Right atrium auricular region (tissue), 2 donors: Measurements from ENCODE around the gene MINK1. TPM values are rescaled to one million over a fixed set of nuclear protein-coding genes. Genes with fewer than 3 reads are reported as not detected.

Experiments
- DNase-seq: peaks from one replicate; pipeline ENCODE4 v3.0.0-alpha.2; 2019; ENCODE audit warnings: low spot score
- H3K27ac ChIP-seq, 2 donors: fragments of 200-600 bp; sonication (generic); 1 replicate in 1 of 2; 2 replicates in 1 of 2; pipeline ENCODE4 v1.5.1; 2016 to 2019
- H3K27me3 ChIP-seq, 2 donors: fragments of 200-600 bp; sonication (generic); one replicate each; pipeline versions ENCODE4 v1.5.1 to v1.6.0; 2017 to 2019
- H3K36me3 ChIP-seq: fragments of 200-600 bp; sonication (generic); one replicate; pipeline ENCODE4 v1.5.1; 2016
- H3K4me1 ChIP-seq, 2 donors: fragments of 200-600 bp; sonication (generic); one replicate each; pipeline versions ENCODE4 v1.5.1 to v1.6.0; 2017 to 2019
- H3K4me3 ChIP-seq, 2 donors: fragments of 200-600 bp; sonication (generic); 1 replicate in 1 of 2; 2 replicates in 1 of 2; pipeline ENCODE4 v1.5.1; 2017 to 2019; ENCODE audit warnings: mild to moderate bottlenecking in 1 of 2, moderate library complexity in 1 of 2
- H3K9me3 ChIP-seq, 2 donors: fragments of 200-600 bp; sonication (generic); one replicate each; pipeline ENCODE4 v1.5.1; 2019
- total RNA-seq, 2 donors: library from RNA; depleted of rRNA; stranded (reverse); fragments of >200 nt; gene quantifications; one replicate each; pipeline ENCODE4 v1.1.0, GENCODE V29; 2016
- TF ChIP-seq, protein P1 (sequence below), 2 donors: fragments of 200-600 bp; sonication (generic); IDR thresholded peaks; one replicate each; pipeline ENCODE4 v1.5.1; 2019; ENCODE audit warnings: antibody characterized with exemption in 2 of 2

MINK1 gene
- total RNA-seq, 2 donors from 2014 or later = 20.9 to 22.2 TPM

DNA sequence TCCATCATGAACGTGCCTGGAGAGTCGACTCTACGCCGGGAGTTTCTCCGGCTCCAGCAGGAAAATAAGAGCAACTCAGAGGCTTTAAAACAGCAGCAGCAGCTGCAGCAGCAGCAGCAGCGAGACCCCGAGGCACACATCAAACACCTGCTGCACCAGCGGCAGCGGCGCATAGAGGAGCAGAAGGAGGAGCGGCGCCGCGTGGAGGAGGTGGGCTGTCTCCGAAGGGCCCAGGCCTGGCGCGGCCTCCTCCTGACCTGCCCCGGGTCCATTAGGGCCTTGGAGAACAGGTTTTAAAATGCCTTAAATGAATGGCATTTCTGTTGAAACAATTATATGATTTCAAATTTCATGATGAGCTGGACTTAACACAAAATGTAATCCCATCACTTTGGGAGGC lies 54.4 kb downstream of the MINK1 start:
- no peak for DNase-seq
- peaks cover 74% of the 10 kb centered on the region for H3K36me3 ChIP-seq
- H3K4me3 ChIP-seq = no peak overlapping the region
- H3K9me3 ChIP-seq = no peaks in the 10 kb centered on the region
- H3K27me3 ChIP-seq = no peaks in the 10 kb centered on the region
- TF ChIP-seq, protein P1, sequence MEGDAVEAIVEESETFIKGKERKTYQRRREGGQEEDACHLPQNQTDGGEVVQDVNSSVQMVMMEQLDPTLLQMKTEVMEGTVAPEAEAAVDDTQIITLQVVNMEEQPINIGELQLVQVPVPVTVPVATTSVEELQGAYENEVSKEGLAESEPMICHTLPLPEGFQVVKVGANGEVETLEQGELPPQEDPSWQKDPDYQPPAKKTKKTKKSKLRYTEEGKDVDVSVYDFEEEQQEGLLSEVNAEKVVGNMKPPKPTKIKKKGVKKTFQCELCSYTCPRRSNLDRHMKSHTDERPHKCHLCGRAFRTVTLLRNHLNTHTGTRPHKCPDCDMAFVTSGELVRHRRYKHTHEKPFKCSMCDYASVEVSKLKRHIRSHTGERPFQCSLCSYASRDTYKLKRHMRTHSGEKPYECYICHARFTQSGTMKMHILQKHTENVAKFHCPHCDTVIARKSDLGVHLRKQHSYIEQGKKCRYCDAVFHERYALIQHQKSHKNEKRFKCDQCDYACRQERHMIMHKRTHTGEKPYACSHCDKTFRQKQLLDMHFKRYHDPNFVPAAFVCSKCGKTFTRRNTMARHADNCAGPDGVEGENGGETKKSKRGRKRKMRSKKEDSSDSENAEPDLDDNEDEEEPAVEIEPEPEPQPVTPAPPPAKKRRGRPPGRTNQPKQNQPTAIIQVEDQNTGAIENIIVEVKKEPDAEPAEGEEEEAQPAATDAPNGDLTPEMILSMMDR (IDR thresholded peaks at IDR 0.05) = no peak
- H3K27ac ChIP-seq = no peak overlapping the region
- H3K4me1 ChIP-seq = no peaks in the 10 kb centered on the region

DNA sequence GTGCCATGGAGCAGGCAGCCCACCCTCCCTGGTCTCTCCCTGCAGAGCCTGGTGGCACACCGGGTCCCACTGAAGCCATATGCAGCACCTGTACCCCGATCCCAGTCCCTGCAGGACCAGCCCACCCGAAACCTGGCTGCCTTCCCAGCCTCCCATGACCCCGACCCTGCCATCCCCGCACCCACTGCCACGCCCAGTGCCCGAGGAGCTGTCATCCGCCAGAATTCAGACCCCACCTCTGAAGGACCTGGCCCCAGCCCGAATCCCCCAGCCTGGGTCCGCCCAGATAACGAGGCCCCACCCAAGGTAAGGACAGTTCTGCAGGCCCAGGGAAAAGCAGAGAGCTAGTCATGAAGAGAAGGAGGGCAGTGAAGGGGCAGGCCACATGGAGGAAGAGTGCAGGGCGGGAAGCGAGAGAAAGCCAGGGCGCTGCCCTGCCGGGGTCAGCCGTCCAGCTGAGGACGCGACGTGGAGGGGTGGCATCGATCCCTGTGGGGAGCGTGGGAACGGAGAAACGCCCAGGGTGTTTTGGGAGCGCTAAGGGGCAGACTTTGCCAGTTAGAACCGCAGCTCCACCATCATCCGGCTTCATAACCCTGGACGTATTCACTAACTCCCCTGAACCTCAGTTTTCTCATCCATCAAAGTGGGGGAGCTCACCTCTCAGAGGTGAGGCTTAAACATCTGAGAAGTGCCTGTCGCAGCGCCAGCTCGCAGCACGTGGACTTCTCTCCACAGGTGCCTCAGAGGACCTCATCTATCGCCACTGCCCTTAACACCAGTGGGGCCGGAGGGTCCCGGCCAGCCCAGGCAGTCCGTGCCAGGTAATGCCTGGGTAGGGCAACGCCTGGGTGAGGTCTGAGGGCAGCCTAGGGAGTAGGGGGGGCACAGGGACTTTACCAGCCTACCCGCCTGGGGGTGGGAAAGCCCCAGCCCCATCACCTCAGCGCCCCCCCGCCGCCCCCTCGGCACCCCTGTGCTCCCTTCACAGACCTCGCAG lies 58.6 kb downstream of the MINK1 start:
- Histone ChIP-seq H3K4me1 (no peaks in the 10 kb centered on the region), H3K36me3 (peaks cover 84% of the 10 kb centered on the region), H3K4me3 (no peak overlapping the region), H3K27me3 (no peaks in the 10 kb centered on the region), H3K9me3 (no peaks in the 10 kb centered on the region), H3K27ac (no peak overlapping the region)
- DNase-seq = no peak
- TF ChIP-seq, protein P1 (IDR thresholded peaks at IDR 0.05) = no peak

DNA sequence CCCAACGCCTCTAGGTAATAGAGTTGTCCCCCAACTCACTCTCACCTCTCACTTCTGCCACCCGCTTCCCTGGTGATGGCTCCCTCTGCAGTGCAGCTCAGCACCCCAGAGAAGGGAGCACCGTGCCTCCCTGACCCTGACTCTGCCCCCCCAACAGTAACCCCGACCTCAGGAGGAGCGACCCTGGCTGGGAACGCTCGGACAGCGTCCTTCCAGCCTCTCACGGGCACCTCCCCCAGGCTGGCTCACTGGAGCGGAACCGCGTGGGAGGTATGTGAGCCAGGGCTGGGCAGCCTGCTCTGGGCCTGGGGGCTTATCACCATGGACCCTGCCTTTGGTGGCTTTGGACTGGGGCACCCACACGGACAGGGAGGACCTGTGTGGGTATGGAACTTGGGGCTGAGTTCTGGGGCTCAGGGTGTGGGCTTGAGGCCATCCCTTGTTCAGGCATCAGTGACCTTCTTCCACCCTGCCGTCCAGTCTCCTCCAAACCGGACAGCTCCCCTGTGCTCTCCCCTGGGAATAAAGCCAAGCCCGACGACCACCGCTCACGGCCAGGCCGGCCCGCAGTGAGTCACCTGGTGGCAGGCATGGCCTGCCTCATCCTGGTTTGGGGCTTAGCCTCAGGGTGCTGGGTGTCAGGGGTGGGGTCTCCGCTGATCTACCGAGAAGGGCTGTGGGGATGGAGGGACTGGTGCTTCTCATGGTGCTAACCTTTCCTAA lies 59.5 kb downstream of the MINK1 start:
- no peaks in the 10 kb centered on the region for H3K27me3 ChIP-seq

DNA sequence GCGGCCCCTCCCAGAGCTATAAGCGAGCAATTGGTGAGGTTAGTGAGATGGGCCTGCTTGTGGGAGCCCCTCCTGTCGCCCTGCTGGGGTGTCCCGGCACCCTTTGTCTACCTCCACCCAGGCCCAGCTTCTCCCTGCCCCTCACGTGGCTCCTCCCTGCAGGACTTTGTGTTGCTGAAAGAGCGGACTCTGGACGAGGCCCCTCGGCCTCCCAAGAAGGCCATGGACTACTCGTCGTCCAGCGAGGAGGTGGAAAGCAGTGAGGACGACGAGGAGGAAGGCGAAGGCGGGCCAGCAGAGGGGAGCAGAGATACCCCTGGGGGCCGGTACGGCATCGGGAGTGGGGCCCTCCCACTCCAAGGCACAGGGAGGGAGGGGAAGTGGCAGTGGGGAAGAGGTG lies 60.1 kb downstream of the MINK1 start:
- no peak for DNase-seq
- H3K36me3 ChIP-seq = peaks cover 72% of the 10 kb centered on the region
- no peak overlapping the region for H3K27ac ChIP-seq

More for the DNA sequence above, 59.5 kb downstream of the MINK1 start:
- TF ChIP-seq, protein P1 (IDR thresholded peaks at IDR 0.05) = no peak
- H3K4me1 ChIP-seq = no peaks in the 10 kb centered on the region
- H3K27ac ChIP-seq = no peak overlapping the region
- H3K9me3 ChIP-seq = no peaks in the 10 kb centered on the region
- no peak overlapping the region for H3K4me3 ChIP-seq
- DNase-seq = no peak
- H3K36me3 ChIP-seq = peaks cover 78% of the 10 kb centered on the region

DNA sequence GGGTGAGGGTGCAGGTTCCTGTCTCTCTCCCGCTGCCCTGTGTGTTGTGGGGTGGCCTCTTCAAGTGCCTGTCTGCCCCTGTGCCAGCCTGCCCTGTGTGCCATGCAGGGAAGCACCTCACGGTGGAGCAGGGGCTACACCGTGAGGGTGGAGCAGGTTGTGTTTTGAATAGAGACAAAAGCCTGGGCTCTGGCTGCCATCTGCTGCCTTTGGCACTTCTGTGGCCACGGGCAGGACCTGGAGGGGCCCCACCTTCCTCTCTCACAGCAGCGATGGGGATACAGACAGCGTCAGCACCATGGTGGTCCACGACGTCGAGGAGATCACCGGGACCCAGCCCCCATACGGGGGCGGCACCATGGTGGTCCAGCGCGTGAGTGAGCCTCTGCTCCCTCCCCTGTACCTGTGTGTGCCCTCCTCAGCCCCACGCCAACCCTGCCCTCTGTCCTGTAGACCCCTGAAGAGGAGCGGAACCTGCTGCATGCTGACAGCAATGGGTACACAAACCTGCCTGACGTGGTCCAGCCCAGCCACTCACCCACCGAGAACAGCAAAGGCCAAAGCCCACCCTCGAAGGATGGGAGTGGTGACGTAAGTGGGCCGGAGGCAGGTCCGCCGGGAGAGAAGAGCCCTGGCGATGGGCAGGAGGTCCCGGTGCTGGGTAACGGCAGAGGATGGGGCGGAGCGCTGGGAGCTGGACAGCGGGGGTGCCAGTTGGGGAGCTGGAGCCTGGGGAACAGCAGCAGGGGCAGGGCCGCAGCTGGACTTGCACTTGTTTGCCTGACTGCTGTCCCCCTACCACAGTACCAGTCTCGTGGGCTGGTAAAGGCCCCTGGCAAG lies 60.8 kb downstream of the MINK1 start:
- no peaks in the 10 kb centered on the region for H3K27me3 ChIP-seq
- H3K36me3 ChIP-seq = peaks cover 71% of the 10 kb centered on the region
- H3K9me3 ChIP-seq = no peaks in the 10 kb centered on the region
- H3K4me1 ChIP-seq = peaks cover 0 to 9% of the 10 kb centered on the region in 2 donors
- no peak overlapping the region for H3K27ac ChIP-seq
- no peak for DNase-seq
- H3K4me3 ChIP-seq = no peak overlapping the region
- TF ChIP-seq, protein P1 (IDR thresholded peaks at IDR 0.05) = no peak

More for the DNA sequence above, 60.1 kb downstream of the MINK1 start:
- H3K9me3 ChIP-seq = no peaks in the 10 kb centered on the region
- H3K4me1 ChIP-seq = peaks cover 0 to 2% of the 10 kb centered on the region in 2 donors
- H3K27me3 ChIP-seq = no peaks in the 10 kb centered on the region
- no peak overlapping the region for H3K4me3 ChIP-seq
- TF ChIP-seq, protein P1 (IDR thresholded peaks at IDR 0.05) = no peak
